B cell (primary cell): ENCODE results near the gene LY9. TPM values are rescaled to one million over a fixed set of nuclear protein-coding genes. Genes with fewer than 3 reads are reported as not detected.

Experiments
- ATAC-seq: fragments of 200-7000 bp; cut with Tn5 transposase; one replicate; pipeline ENCODE4 v1.10.0; 2021; ENCODE audit warnings: low read depth, mild to moderate bottlenecking, moderate number of reproducible peaks, moderate library complexity
- CTCF ChIA-PET: fragments of 350-600 bp; sonication (Branson Sonifier 250); formaldehyde crosslinking; loops from one replicate; lab custom pipeline; 2021; ENCODE audit warnings: antibody characterized with exemption, inconsistent platforms; lab: Charles Lee
- POLR2A ChIA-PET: fragments of 350-600 bp; sonication (Branson Sonifier 250); formaldehyde crosslinking; loops from one replicate; lab custom pipeline; 2021; ENCODE audit warnings: antibody characterized with exemption; lab: Charles Lee
- DNase-seq: peaks from one replicate; pipeline ENCODE4 v3.0.0; 2013
- H2AFZ ChIP-seq: 2 replicates; pipeline ENCODE4 v1.6.1; 2012; ENCODE audit warnings: mild to moderate bottlenecking, low read depth, low read length; ENCODE audit not compliant: insufficient read depth, poor library complexity, severe bottlenecking
- H3K27ac ChIP-seq, 2 donors: 1 replicate in 1 of 2; 2 replicates in 1 of 2; pipeline ENCODE4 v1.5.1; 2012 to 2013; ENCODE audit warnings: low read length in 2 of 2, mild to moderate bottlenecking in 2 of 2, moderate library complexity in 1 of 2
- H3K27me3 ChIP-seq, 4 experiments: fragments of 200-600 bp in 1 of 4; sonication (generic) in 1 of 4; replicated peaks in 1 of 4; 1 replicate in 2 of 4; 2 replicates in 2 of 4; pipeline versions ENCODE4 v1.6.1 to v1.7.0; 2013 to 2016; ENCODE audit warnings: low read length in 3 of 4, mild to moderate bottlenecking in 2 of 4, mixed read lengths in 1 of 4, moderate library complexity in 1 of 4; ENCODE audit not compliant: insufficient read depth in 4 of 4, control insufficient read depth in 3 of 4; ENCODE audit errors: control extremely low read depth in 1 of 4
- H3K36me3 ChIP-seq, 2 experiments: replicated peaks in 1 of 2; 1 replicate in 1 of 2; 2 replicates in 1 of 2; pipeline versions ENCODE4 v1.6.1 to v1.7.1; 2013; ENCODE audit warnings: low read length in 1 of 2; ENCODE audit not compliant: insufficient read depth in 2 of 2, control insufficient read depth in 1 of 2; ENCODE audit errors: control extremely low read depth in 1 of 2, extremely low read depth in 1 of 2
- H3K4me1 ChIP-seq, 2 donors: fragments of 200-600 bp in 1 of 2; sonication (generic) in 1 of 2; 1 replicate in 1 of 2; 2 replicates in 1 of 2; pipeline versions ENCODE4 v1.5.1 to v1.6.1; 2013 to 2017; ENCODE audit warnings: low read length in 2 of 2; ENCODE audit not compliant: control insufficient read depth in 2 of 2, insufficient read depth in 2 of 2
- H3K4me2 ChIP-seq: replicated peaks from 2 replicates; pipeline ENCODE3; 2012; ENCODE audit warnings: mild to moderate bottlenecking, low read depth, low read length; ENCODE audit not compliant: poor library complexity, severe bottlenecking
- H3K4me3 ChIP-seq, 5 experiments: fragments of 200-600 bp in 1 of 5; sonication (generic) in 1 of 5; 1 replicate in 3 of 5; 2 replicates in 2 of 5; pipeline versions ENCODE4 v1.5.1 to v1.7.0; 2011 to 2016; ENCODE audit warnings: low read length in 4 of 5, mild to moderate bottlenecking in 4 of 5, low read depth in 2 of 5, control low read depth in 1 of 5, moderate library complexity in 1 of 5; ENCODE audit not compliant: insufficient read depth in 1 of 5; ENCODE audit errors: control extremely low read depth in 1 of 5, extremely low read depth in 1 of 5
- H3K79me2 ChIP-seq: fragments of 200-600 bp; sonication (generic); one replicate; pipeline ENCODE4 v1.6.0; 2016; ENCODE audit warnings: low read length; ENCODE audit not compliant: control insufficient read depth, insufficient read depth
- H3K9ac ChIP-seq: fragments of 200-600 bp; sonication (generic); 2 replicates; pipeline ENCODE4 v1.6.1; 2017; ENCODE audit warnings: mild to moderate bottlenecking, low read length, moderate library complexity
- H3K9me3 ChIP-seq, 3 donors: one replicate each; pipeline versions ENCODE4 v1.6.1 to v1.7.1; 2013; ENCODE audit warnings: low read length in 2 of 3; ENCODE audit not compliant: control insufficient read depth in 2 of 3, insufficient read depth in 1 of 3; ENCODE audit errors: control extremely low read depth in 1 of 3
- H4K20me1 ChIP-seq: 2 replicates; pipeline ENCODE4 v1.6.0; 2012; ENCODE audit warnings: mild to moderate bottlenecking, low read length; ENCODE audit not compliant: insufficient read depth, control insufficient read depth, poor library complexity, severe bottlenecking
- H3K27ac Mint-ChIP-seq: one replicate; pipeline ENCODE4 v1.8.0; 2021; ENCODE audit warnings: mixed read lengths
- H3K27me3 Mint-ChIP-seq: one replicate; pipeline ENCODE4 v1.8.0; 2021; ENCODE audit warnings: mixed read lengths
- H3K4me1 Mint-ChIP-seq: one replicate; pipeline ENCODE4 v1.8.0; 2021; ENCODE audit warnings: mixed read lengths
- H3K4me3 Mint-ChIP-seq: one replicate; pipeline ENCODE4 v1.8.0; 2021; ENCODE audit warnings: mixed read lengths
- H3K9me3 Mint-ChIP-seq: one replicate; pipeline ENCODE4 v1.8.0; 2022; ENCODE audit warnings: mixed read lengths; ENCODE audit not compliant: insufficient read depth
- CTCF ChIP-seq: fragments of 200-600 bp; IDR thresholded peaks from one replicate; pipeline ENCODE4 v1.8.0; 2022; ENCODE audit warnings: antibody characterized with exemption, mild to moderate bottlenecking
- EZH2 ChIP-seq: IDR thresholded peaks from 2 replicates; pipeline ENCODE4 v1.6.1; 2012; ENCODE audit warnings: borderline replicate concordance, low read depth, mild to moderate bottlenecking, moderate library complexity, low read length; ENCODE audit not compliant: insufficient read depth, poor library complexity, severe bottlenecking
- WGBS: methylation state at CpG from one replicate; pipeline ENCODE4 v1.1.5; 2013; ENCODE audit warnings: missing lambda C conversion rate; ENCODE audit not compliant: insufficient coverage; 5-methylcytosine and 5-hydroxymethylcytosine counted together
- intact Hi-C: fragments of 100-400 bp; cut with micrococcal nuclease; formaldehyde crosslinking; loops from one replicate; pipeline ENCODE4 v1.10.0; 2022
- polyA plus RNA-seq: library from polyadenylated mRNA; depleted of rRNA; stranded (reverse); fragments of >200 nt; gene quantifications from 2 replicates; pipeline ENCODE4 v1.2.3, GENCODE V29; 2012
- total RNA-seq, 2 donors: library from RNA; stranded (reverse); fragments of 120-200 nt in 1 of 2; gene quantifications; 1 replicate in 1 of 2; 2 replicates in 1 of 2; pipeline versions ENCODE4 v1.2.3 to v1.2.4, GENCODE V29; 2013 to 2022

Gene LY9
- total and polyA plus RNA-seq, 2 donors (not counting 1 experiment from before 2014, with no cell fraction given) = 252 to 365 TPM

GRCh38 chr1:160776178-160776577 is 19.8 kb upstream of the LY9 start:
- H3K79me2 ChIP-seq = peaks cover 55% of the 10 kb centered on the region
- no peaks in the 10 kb centered on the region for H3K9me3 ChIP-seq
- H3K27me3 Mint-ChIP-seq = no peaks in the 10 kb centered on the region
- ATAC-seq (peak; percentile 83), DNase-seq (peak; percentile 77)
- H2AFZ ChIP-seq = no peak overlapping the region
- ChIA-PET CTCF (interaction anchor here (0.6 to 11.2 kb wide), 35 partner anchors 9 to 951 kb away, joined by 3 to 150 read pairs (median 6); partner anchors contain the start of genes CD48, ITLN2, LY9 and SLAMF7), POLR2A (interaction anchor here (1.5 to 2.6 kb wide), 2 partner anchors 14 to 20 kb away, joined by 4 to 13 read pairs; partner anchors contain the start of gene LY9)
- peaks cover 31 to 44% of the 10 kb centered on the region in 2 donors for H3K4me1 ChIP-seq
- H3K4me2 ChIP-seq = peak overlapping the region; percentile 45
- H3K27me3 ChIP-seq = no peaks in the 10 kb centered on the region
- TF ChIP-seq EZH2 = no peak
- TF ChIP-seq CTCF = no peak
- intact Hi-C loops = loop anchor here (2.0 to 5.0 kb wide), 2 partner anchors 36 to 49 kb away; no protein-coding TSS in a partner anchor
- peak overlapping the region; percentile 49 for H3K4me3 Mint-ChIP-seq
- no peak overlapping the region for H3K9ac ChIP-seq
- peak overlapping the region; percentile 54 for H3K27ac Mint-ChIP-seq
- no peak overlapping the region for H3K4me3 ChIP-seq
- WGBS = 40% methylated on average over 1 of the region's 1 CpG
- H3K36me3 ChIP-seq = no peaks in the 10 kb centered on the region
- H3K27ac ChIP-seq = no peak overlapping the region
- no peaks in the 10 kb centered on the region for H3K9me3 Mint-ChIP-seq
- no peaks in the 10 kb centered on the region for H4K20me1 ChIP-seq
- peaks cover 69% of the 10 kb centered on the region for H3K4me1 Mint-ChIP-seq

GRCh38 chr1:160777486-160778089 is 18.4 kb upstream of the LY9 start:
- Mint-ChIP-seq H3K27ac (peak overlapping the region; percentile 76), H3K4me3 (no peak overlapping the region), H3K9me3 (no peaks in the 10 kb centered on the region), H3K4me1 (peaks cover 83% of the 10 kb centered on the region), H3K27me3 (no peaks in the 10 kb centered on the region)
- TF ChIP-seq CTCF (peak; percentile 72), EZH2 (no peak)
- DNase-seq = peak; percentile 72
- ATAC-seq = no peak
- ChIA-PET POLR2A (interaction anchor here (0.5 to 2.6 kb wide), 3 partner anchors 12 to 443 kb away, joined by 3 to 13 read pairs (median 4); partner anchors contain the start of gene LY9), CTCF (interaction anchor here (0.6 to 11.2 kb wide), 27 partner anchors 10 to 175 kb away, joined by 3 to 150 read pairs (median 8); partner anchors contain the start of genes ITLN2, LY9 and SLAMF7)
- Histone ChIP-seq H3K27me3 (no peaks in the 10 kb centered on the region), H3K27ac (no peak overlapping the region), H4K20me1 (no peaks in the 10 kb centered on the region), H3K9me3 (no peaks in the 10 kb centered on the region), H3K4me2 (no peak overlapping the region), H3K79me2 (peaks cover 46% of the 10 kb centered on the region), H2AFZ (no peak overlapping the region), H3K9ac (no peak overlapping the region), H3K36me3 (no peaks in the 10 kb centered on the region), H3K4me1 (peaks cover 45 to 58% of the 10 kb centered on the region in 2 donors), H3K4me3 (no peak overlapping the region)
- intact Hi-C loops = loop anchor here (1.0 to 5.0 kb wide), 4 partner anchors 19 to 53 kb away; partner anchors contain the start of gene LY9
- 76% methylated on average over 4 of the region's 7 CpGs for WGBS
